Body of pancreas (tissue), 4 donors: Measurements from ENCODE around the gene MAST4. TPM values are rescaled to one million over a fixed set of nuclear protein-coding genes. Genes with fewer than 3 reads are reported as not detected.
A peak's percentile ranks its signal among the peaks of the same experiment; 100 is the strongest.

Experiments
- ATAC-seq: fragments of 150-250 bp; one replicate; pipeline ENCODE4 v1.9.1; 2016
- DNase-seq, 4 donors: peaks; one replicate each; pipeline ENCODE4 v3.0.0-alpha.2; 2019
- H3K27ac ChIP-seq, 4 donors: fragments of 200-600 bp; sonication (generic); 1 replicate in 3 of 4; 2 replicates in 1 of 4; pipeline versions ENCODE4 v1.5.1 to v1.6.1; 2016 to 2019; ENCODE audit warnings: mild to moderate bottlenecking in 1 of 4, mixed read lengths in 1 of 4, moderate library complexity in 1 of 4
- H3K27me3 ChIP-seq, 2 donors: fragments of 200-600 bp; sonication (generic); one replicate each; pipeline ENCODE4 v1.6.0; 2016; ENCODE audit warnings: mild to moderate bottlenecking in 1 of 2
- H3K36me3 ChIP-seq, 2 donors: fragments of 200-600 bp; sonication (generic); replicated peaks in 1 of 2; 2 replicates each; pipeline ENCODE4 v1.5.1; 2016; ENCODE audit warnings: low read depth in 2 of 2; ENCODE audit not compliant: insufficient read depth in 1 of 2
- H3K4me1 ChIP-seq: fragments of 200-600 bp; sonication (generic); one replicate; pipeline ENCODE4 v1.6.0; 2016
- H3K4me3 ChIP-seq, 2 donors: fragments of 200-600 bp; sonication (generic); 1 replicate in 1 of 2; 2 replicates in 1 of 2; pipeline ENCODE4 v1.5.1; 2016 to 2019
- H3K9me3 ChIP-seq, 3 donors: fragments of 200-600 bp; sonication (generic); 1 replicate in 2 of 3; 2 replicates in 1 of 3; pipeline ENCODE4 v1.5.1; 2016
- CTCF ChIP-seq, 7 experiments: fragments of 450-650 bp in 4 of 7; fragments of 200-600 bp in 3 of 7; sonication (generic) in 3 of 7; IDR thresholded peaks; one replicate each; pipeline ENCODE4 v1.5.1; 2016 to 2019; ENCODE audit warnings: antibody characterized with exemption in 7 of 7
- POLR2A ChIP-seq, 3 donors: fragments of 450-650 bp; IDR thresholded peaks; one replicate each; pipeline ENCODE4 v1.6.1; 2016; ENCODE audit warnings: antibody characterized with exemption in 3 of 3, mild to moderate bottlenecking in 2 of 3
- WGBS, 2 donors: methylation state at CpG; one replicate each; pipeline ENCODE4 v1.1.5; 2017; 5-methylcytosine and 5-hydroxymethylcytosine counted together
- intact Hi-C: fragments of 100-400 bp; cut with DNase I; formaldehyde crosslinking; loops from one replicate; pipeline ENCODE4 v1.15.1; 2023
- total RNA-seq, 2 donors: library from RNA; depleted of rRNA; stranded (reverse); fragments of >200 nt; gene quantifications; one replicate each; pipeline ENCODE4 v1.1.0, GENCODE V29; 2016

MAST4 gene
- total RNA-seq, 2 donors from 2014 or later = 17.9 to 29.7 TPM

GRCh38 chr5:66582499-66583165 is 13.6 kb upstream of the MAST4 start:
- Histone ChIP-seq H3K27me3 (no peaks in the 10 kb centered on the region), H3K9me3 (no peaks in the 10 kb centered on the region), H3K4me3 (no peak overlapping the region), H3K4me1 (no peaks in the 10 kb centered on the region), H3K36me3 (no peaks in the 10 kb centered on the region), H3K27ac (no peak overlapping the region)
- DNase-seq (no peak), ATAC-seq (no peak)
- intact Hi-C loops = no loop called here
- WGBS, 2 donors = 66 to 75% methylated on average over 5 of the region's 5 CpGs
- TF ChIP-seq CTCF (IDR thresholded peaks at IDR 0.05) = no peak
- no peak for TF ChIP-seq POLR2A (IDR thresholded peaks at IDR 0.05)

- no peaks in the 10 kb centered on the region for H3K4me1 ChIP-seq
- intact Hi-C loops = no loop called here
- no peaks in the 10 kb centered on the region for H3K27me3 ChIP-seq
- H3K36me3 ChIP-seq = no peaks in the 10 kb centered on the region
- no peak overlapping the region for H3K27ac ChIP-seq
- TF ChIP-seq CTCF (IDR thresholded peaks at IDR 0.05) (no peak), POLR2A (IDR thresholded peaks at IDR 0.05) (no peak)
- H3K9me3 ChIP-seq = no peaks in the 10 kb centered on the region
- DNase-seq (no peak), ATAC-seq (no peak)
- H3K4me3 ChIP-seq = no peak overlapping the region
Measured at GRCh38 chr5:66585291-66585690, 10.9 kb upstream of the MAST4 start.

GRCh38 chr5:66587771-66588170 is 8.4 kb upstream of the MAST4 start:
- H3K4me3 ChIP-seq = no peak overlapping the region
- WGBS, 2 donors = 76 to 84% methylated on average over 4 of the region's 4 CpGs
- ATAC-seq = no peak

DNA sequence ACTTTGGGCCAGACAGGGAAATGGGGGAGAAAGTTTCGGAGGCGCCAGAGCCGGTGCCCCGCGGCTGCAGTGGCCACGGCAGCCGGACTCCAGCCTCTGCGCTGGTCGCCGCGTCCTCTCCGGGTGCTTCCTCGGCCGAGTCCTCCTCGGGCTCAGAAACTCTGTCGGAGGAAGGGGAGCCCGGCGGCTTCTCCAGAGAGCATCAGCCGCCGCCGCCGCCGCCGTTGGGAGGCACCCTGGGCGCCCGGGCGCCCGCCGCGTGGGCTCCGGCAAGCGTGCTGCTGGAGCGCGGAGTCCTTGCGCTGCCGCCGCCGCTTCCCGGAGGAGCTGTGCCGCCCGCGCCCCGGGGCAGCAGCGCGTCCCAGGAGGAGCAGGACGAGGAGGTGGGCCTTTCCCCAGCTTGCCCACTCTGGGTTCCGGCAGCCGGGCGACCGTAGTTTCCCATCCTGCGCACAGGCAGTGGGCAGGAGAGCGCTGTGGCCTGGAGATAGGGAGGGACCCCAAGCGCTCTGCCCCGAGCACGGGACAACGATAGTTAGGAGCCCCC is 516 bp downstream of the MAST4 start:
- Histone ChIP-seq H3K27me3 (no peaks in the 10 kb centered on the region), H3K27ac (peak overlapping the region in 3 of 4 donors; percentile 57 to 75 (median 61)), H3K4me1 (peaks cover 28% of the 10 kb centered on the region), H3K9me3 (no peaks in the 10 kb centered on the region), H3K36me3 (no peaks in the 10 kb centered on the region), H3K4me3 (peak overlapping the region; percentile 33 to 88)
- DNase-seq (peak in 3 of 4 donors; percentile 16 to 26 (median 22)), ATAC-seq (peak; percentile 49)
- 0% methylated on average over 9 to 56 of the region's 56 CpGs for WGBS, 2 donors
- intact Hi-C loops = no loop called here
- no peak for TF ChIP-seq POLR2A (IDR thresholded peaks at IDR 0.05)
- TF ChIP-seq CTCF (IDR thresholded peaks at IDR 0.05) = no peak

More at GRCh38 chr5:66587771-66588170, 8.4 kb upstream of the MAST4 start:
- H3K27me3 ChIP-seq = no peaks in the 10 kb centered on the region
- no peak for DNase-seq
- H3K36me3 ChIP-seq = no peaks in the 10 kb centered on the region
- no peaks in the 10 kb centered on the region for H3K4me1 ChIP-seq
- no peaks in the 10 kb centered on the region for H3K9me3 ChIP-seq
- no peak overlapping the region for H3K27ac ChIP-seq
- TF ChIP-seq CTCF (IDR thresholded peaks at IDR 0.05) (no peak), POLR2A (IDR thresholded peaks at IDR 0.05) (no peak)
- intact Hi-C loops = no loop called here
